MM.1S (cell line): ENCODE measurements around the gene MMP1.

Source experiments
- EZH2 ChIP-seq: fragments of 300-600 bp; sonication (generic); optimal IDR thresholded peaks from 2 replicates; pipeline ENCODE3; 2017; ENCODE audit warnings: low read depth, mild to moderate bottlenecking, antibody characterized with exemption, low read length, mixed read lengths
- EZH2phosphoT487 ChIP-seq: fragments of 300-600 bp; sonication (generic); IDR thresholded peaks from 2 replicates; pipeline ENCODE4 v1.6.1; 2018; ENCODE audit warnings: antibody characterized with exemption, low read length
- TF ChIP-seq, protein P1 (sequence below): fragments of 300-600 bp; sonication (generic); IDR thresholded peaks from 2 replicates; pipeline ENCODE4 v1.5.1; 2016; ENCODE audit warnings: antibody characterized with exemption, low read length, mixed read lengths

DNA sequence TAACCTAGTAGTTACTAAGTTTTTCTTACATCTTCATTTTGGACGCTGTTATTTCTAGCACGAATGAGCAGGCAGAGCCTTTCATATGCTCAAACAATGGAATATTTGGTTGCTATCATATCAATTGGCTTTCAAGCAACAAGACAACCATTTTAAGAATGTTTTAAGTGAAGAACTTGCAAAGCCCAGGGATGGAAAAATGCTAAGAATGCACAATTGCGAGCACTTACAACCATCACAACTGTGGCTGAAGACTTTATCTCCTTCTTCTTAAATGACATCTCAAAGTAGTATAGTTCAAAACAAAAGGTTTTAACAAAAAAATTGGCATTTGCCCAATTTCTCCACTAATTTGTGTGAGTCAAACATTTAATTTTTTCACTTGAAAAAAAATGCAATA is 8.3 kb upstream of the MMP1 start:
- TF ChIP-seq EZH2phosphoT487 (no peak), EZH2 (no peak)
- TF ChIP-seq, protein P1, sequence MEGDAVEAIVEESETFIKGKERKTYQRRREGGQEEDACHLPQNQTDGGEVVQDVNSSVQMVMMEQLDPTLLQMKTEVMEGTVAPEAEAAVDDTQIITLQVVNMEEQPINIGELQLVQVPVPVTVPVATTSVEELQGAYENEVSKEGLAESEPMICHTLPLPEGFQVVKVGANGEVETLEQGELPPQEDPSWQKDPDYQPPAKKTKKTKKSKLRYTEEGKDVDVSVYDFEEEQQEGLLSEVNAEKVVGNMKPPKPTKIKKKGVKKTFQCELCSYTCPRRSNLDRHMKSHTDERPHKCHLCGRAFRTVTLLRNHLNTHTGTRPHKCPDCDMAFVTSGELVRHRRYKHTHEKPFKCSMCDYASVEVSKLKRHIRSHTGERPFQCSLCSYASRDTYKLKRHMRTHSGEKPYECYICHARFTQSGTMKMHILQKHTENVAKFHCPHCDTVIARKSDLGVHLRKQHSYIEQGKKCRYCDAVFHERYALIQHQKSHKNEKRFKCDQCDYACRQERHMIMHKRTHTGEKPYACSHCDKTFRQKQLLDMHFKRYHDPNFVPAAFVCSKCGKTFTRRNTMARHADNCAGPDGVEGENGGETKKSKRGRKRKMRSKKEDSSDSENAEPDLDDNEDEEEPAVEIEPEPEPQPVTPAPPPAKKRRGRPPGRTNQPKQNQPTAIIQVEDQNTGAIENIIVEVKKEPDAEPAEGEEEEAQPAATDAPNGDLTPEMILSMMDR: no peak
